ENCODE measurements around the gene ZMAT5.

ZMAT5 gene

DNA sequence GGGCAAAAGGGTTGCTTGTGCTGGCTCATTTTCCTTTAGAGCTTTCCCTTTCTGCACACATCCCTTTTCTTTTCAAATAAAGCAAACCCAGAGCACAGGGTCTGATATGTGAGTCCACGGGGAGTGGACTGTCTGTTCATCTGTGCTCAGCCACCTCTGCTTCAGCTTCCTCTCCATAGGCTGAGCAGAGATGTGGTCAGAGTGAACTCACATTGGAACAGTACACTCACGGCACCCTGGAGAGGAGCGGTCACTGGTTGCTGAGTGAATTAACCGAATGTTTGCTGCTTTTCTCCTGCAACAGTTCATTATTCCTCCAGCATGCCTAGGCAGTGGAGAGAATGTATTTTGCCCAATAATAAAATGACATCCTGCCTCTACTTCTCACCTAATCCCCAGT, 83.3 kb downstream of the ZMAT5 start:
- no peak for DNase-seq (ENCODE audit: low spot score)

Data from hematopoietic multipotent progenitor cell treated with erythropoietin and hydrocortisone succinate and interleukin-3 and kit ligand, for 17 days (in vitro differentiated cells).